Jurkat, Clone E6-1 (cell line): ENCODE results near the gene PHACTR1.
A peak's percentile ranks its signal among the peaks of the same experiment; 100 is the strongest.

Experiments used
- DNase-seq: peaks from one replicate; pipeline ENCODE4 v3.0.0-alpha.2; 2011; ENCODE audit warnings: low read depth, low spot score
- H3K4me3 ChIP-seq: 2 replicates; pipeline ENCODE4 v1.5.1; 2011; ENCODE audit warnings: mild to moderate bottlenecking, low read length, control low read depth, moderate library complexity

PHACTR1 gene

DNA sequence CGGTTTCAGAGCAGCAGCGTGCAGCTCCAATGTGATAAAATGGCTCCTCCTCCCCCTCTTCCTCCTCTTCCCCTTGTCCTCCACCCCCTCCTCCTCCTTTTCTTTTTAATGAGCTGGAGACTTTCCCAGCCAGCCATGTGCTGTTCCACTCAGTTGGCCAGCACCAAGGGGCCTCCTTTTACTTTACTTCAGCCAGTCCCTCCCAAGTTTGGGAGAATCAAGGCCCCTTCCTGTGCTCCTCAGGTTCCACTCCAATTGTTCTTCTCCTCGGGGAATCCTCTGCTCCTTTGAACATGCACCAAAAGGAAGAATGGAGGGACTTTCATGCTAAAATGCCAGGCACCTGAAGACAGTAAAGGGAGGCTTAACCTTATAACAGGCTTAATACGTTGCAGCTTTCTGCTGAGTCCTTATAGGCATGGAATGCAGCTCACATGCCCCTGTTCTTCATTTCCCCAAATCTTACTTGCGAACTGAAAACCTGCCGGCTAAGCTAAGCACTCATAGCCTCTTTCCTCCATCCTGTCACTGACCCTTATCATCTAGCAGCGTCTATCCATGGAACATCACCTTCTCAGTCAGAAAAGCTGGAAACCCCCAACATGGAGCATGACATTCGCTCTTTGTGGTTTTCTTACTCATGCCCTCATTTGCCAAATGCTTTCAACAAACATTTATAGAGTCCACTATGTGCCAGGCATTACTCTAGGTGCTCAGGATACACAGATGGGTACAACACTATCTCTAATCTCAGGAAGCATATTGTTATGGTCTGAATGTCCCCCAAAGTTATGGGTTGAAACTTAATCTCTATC is 170.6 kb downstream of the PHACTR1 start:
- no peak for DNase-seq
- H3K4me3 ChIP-seq = no peak overlapping the region

DNA sequence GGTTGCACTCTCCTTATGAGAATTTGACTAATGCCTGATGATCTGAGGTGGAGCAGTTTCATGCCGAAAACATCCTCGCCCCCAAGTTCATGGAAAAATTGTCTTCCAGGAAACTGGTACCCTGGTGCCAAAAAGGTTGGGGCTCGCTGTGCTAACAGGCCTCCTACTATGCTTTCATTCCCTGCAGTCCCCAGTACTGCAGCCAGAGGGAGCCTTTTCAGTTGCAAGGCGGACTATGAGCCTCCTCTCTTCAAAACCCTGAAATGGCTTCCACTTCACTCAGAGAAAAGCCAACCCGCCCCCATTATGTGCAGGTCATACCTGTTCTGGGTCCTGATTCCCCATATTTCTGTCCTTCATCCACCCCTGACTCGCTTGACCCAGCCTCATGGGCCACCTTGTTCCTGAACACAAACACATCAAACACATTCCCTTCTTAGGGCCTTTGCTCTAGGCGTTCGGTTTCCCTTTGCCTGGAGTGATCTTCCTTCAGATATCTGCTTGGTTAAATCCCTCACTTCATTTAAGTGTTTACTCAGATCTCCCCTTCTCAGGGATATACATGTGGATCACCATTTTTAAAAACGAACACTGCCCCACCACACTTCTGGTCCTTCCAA is 173.7 kb downstream of the PHACTR1 start:
- no peak overlapping the region for H3K4me3 ChIP-seq
- DNase-seq = peak; percentile 4

DNA sequence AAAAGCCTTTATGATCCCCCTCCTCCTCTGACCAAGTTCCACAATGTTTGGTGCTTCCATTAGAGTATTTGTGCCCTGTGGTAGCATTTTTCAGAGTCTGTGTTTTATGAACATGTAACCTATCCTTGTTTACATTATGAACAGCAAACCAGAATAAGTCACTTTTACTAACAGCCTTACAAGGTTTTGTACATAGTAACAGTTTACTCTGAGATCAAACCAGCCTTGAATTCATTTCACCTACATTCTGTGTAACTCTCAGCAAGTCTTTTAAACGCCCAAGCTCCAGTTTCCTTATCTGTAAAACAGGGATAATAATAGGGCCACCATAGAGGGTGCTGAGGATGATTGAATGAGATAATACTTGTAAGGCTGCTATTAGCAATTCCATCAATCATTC is 175.0 kb downstream of the PHACTR1 start:
- no peak overlapping the region for H3K4me3 ChIP-seq
- DNase-seq = no peak

DNA sequence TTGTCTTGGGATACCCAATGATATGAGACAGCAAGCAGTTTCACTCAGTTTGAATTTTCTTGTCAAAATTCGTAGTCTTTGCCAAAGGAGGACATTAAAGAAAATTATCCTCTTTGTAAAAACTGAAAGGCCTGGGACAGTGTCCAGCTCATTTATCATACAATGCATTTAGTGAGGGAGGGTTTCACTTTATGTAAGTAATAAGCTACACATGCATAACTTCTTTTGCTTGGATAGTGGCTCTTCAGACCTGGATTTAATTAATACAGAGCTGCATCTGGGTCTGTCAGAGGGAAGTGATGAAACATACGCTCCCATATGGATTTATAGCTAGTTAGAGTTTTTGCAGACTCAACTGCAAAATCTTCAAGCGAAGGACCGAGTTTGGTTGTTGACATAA is 175.6 kb downstream of the PHACTR1 start:
- DNase-seq = no peak
- H3K4me3 ChIP-seq = no peak overlapping the region

DNA sequence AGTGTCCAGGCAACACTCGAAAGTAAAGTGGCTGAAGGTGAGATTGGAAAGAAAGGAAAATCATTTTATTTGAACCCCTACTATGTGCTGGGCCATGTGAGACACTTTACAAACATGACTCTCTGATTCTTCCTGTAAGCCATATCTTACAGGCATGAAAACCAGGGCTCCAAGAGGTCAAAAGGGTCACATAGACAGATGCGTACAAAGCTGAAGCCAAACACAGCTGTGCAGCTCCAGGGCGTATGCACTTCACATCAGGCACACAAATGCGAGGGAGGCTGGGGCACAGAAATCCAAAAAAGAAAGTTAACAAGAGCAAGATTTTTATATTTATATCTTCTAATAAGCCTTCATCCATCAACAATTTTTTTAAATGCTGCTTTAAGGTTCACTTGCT is 176.5 kb downstream of the PHACTR1 start:
- H3K4me3 ChIP-seq = no peak overlapping the region
- DNase-seq = no peak

DNA sequence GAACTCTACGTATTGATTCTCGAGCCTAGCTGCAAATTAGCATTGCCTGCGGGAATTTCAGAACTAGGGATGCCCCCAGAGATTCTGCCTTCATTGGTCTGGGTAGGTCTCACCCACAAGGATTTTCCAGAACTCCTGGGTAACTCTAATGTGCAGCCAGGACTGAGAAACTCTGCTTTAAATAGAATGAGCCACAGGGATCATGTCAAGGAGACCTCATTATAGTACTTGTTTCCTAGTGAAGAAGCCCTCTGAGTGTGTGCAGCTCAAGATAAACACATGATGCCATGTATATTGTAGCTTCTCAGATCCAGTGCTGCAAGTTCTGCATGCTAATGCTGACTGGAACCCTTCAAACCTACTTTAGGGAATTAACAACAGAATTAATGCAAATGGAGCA is 179.2 kb downstream of the PHACTR1 start:
- no peak overlapping the region for H3K4me3 ChIP-seq
- DNase-seq = no peak

DNA sequence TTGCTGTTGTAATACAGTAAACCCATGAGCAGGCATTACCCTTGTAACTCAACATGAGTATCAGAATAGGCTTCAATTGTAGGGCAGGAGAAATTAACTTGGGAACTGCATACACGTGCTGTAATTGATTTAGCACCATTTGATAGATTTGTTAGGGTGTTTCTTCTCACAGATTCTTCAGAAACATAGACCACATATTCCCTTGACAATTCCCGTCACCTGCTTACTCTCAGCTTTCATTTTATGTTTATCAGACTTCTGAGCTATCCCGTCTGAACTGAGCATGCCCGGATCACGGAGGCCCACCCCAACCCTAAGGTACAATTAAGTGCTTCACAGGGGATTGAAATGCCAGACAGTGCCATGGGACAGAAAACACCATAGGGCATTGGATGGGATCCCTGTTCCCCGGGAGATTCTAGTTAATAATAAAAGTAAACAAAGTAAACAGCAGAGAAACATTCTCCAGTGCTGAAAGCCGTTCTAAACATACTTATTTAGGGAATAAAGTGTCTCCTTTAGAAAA is 179.7 kb downstream of the PHACTR1 start:
- no peak overlapping the region for H3K4me3 ChIP-seq
- DNase-seq = no peak

DNA sequence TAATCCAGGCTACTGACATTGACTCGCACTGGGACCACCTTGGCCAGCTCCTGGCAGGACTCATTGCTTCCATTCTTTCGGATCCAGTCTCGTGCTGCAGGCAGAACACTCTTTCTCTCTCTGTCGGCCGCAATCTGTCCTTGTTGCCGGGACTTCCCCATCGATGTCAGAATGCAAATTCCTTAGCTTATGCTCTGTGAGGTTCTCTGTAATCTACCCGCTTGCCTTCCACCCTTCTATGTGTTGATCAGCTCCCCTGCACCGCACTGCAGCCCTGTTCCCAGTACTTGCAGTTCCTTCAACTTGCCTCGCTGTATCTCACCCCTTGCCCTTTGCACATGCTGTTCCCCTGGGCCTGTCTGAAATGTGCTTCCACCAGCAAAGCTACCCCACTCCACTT is 182.0 kb downstream of the PHACTR1 start:
- H3K4me3 ChIP-seq = no peak overlapping the region
- no peak for DNase-seq

DNA sequence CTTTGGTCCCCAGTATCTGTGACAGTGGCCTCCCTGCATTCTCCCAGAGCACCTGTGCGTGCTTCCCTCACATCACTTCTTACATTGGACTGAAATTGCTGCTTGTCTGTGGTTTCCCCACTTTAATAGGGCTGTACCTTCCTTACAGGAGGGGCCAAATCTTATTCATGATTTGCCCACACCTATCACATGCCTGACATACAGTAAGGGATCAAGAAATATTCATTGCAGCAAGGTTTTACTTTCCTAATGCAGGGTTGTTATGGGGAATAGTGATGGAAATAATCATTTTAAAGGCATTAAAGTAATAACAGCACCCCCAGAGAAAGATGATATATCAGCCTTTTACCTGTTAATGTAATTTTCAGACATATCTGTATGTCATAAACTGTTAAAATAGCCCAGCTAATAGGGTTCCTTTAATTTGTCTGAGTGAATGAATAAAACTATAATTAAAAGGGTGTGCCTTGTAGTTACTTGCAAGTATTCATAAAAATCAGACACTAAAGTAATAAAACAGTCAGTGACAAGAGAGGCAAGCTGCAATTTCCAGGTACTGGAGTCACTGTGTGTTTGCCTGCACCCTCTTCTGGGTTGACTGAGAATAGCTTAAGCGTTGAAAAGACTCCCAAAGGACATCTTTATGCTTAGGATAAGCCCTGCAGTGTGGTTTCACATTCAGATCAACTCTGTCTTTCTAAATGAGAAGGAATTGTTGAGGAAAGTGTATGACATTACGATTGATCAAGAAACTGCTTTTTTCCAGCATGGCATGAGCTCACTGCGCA is 182.7 kb downstream of the PHACTR1 start:
- DNase-seq = no peak
- no peak overlapping the region for H3K4me3 ChIP-seq

DNA sequence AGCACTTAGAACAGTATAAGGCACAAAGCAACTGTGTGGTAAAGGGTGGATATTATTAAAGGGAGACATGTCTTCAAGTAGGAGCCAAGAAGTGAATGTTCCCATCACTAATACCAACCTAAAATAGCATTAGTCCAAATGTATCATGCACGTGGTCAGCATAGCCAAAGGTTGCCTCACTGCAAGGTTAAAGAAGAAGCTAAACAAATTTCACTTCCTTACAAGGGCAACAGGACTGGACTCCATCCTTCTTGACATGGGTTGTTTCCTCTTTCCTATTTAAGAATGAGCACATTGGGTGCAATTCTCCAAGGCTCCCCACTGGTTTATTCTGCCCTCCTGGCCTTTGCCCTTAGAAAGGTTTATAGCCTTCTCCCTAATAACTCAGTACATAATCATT is 186.7 kb downstream of the PHACTR1 start:
- no peak overlapping the region for H3K4me3 ChIP-seq
- DNase-seq = no peak

DNA sequence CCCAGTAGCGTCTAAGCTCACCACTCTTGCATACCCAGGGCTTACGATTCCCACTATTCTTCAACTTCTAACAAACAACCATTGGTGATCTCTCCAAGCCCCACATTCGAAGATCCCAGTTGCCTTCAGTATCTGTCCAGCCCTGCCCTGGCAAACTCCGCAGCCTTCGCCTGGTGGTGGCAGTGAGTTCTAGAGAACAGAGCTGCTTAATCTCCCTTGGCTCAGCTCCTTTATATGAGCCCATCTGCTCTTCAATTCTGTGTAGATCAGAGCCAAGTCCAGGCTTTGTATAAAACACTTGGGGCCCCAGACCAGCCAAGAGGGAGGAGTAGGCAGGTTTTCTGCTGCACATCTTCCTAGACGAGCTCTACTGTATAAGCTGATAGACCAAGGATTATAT is 193.3 kb downstream of the PHACTR1 start:
- DNase-seq = no peak
- H3K4me3 ChIP-seq = no peak overlapping the region

DNA sequence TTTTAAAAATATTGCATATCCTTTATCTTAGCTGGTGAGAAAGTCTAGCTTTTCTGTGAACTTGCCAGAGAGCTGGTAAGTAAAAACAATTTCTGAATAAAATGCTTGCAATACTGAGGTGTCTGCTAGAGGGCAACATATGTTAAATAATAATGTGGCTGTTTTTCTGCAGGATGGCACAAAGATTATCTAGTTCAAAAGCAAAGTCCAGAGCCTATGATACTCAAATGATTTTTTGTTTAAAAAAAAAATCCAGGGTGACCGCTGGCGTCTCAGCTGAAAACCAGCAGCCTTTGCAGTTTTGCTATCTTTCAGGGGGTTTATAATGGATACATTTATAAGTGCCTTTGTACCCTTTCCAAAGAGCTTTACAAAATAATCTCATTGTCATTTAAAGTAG is 194.9 kb downstream of the PHACTR1 start:
- no peak overlapping the region for H3K4me3 ChIP-seq
- DNase-seq = peak; percentile 28

DNA sequence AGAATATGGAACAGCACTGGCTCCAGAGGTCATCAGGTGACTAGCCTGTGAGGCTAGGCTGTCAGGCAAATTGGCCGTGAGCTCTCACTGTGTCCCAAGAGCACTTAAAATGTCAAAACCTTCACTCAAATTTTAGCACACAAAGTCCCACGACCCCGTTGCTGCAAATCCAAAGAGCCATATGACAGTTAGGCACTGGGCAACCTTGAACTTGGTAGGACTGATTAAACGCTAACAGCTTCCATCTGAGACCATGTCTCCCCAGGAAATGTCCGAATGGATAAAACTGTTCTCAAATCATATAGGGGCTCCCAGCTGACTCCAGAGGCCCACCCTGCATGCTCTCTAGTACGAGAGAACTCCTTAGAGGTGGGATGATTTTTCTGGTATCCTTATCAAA is 196.6 kb downstream of the PHACTR1 start:
- DNase-seq = no peak

DNA sequence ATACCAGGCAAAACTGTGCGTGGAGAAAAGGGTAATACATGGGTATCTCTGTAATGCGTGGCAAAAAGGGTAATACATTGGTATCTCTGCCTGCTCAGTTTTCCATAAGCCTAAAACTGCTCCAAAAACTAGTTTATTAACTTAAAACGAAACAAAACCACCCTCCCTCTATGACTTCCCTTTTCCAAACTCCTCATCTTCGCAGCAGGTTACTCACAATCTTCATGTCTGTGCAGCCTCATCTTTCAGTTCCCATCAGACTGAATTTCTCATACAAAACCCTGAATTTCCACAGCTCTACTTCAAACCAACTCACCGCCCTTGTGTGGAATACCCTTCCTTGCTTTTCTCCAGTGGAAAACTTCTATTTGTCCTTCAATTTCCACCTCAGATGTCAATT is 199.4 kb downstream of the PHACTR1 start:
- no peak overlapping the region for H3K4me3 ChIP-seq
- no peak for DNase-seq

More for the DNA sequence above, 196.6 kb downstream of the PHACTR1 start:
- no peak overlapping the region for H3K4me3 ChIP-seq

DNA sequence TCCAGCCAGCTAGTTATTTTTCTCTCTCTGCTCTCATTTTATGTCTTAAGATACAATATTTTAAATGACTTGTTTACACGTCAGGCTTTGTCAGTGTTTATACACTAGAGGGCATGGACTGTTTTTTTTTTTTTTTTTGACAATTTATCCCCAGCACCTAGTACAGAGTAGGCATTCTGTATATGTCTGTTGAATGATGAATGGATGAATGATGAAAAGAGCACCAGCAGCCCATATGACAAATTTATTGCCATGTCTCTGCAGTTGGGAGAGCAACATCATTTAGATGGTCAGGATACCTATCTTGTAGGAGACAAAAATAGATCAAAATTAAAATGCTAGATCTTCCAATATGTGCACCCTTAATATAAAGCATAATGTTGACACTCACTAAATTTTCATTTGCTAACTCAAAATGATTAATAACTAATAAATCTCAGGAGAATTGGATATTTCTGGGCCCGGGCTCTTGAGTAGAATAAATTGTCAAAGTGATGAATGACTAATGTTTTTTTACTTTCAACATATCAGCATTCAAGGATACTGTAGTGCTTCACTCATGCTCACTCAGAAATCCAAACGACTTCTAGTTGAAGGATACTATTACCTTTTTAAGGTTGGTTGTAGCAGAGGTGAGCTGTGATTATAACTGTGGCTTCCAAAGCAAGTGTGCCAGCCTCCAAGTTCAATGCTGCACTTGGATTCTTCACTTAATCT is 200.0 kb downstream of the PHACTR1 start:
- no peak overlapping the region for H3K4me3 ChIP-seq
- no peak for DNase-seq

DNA sequence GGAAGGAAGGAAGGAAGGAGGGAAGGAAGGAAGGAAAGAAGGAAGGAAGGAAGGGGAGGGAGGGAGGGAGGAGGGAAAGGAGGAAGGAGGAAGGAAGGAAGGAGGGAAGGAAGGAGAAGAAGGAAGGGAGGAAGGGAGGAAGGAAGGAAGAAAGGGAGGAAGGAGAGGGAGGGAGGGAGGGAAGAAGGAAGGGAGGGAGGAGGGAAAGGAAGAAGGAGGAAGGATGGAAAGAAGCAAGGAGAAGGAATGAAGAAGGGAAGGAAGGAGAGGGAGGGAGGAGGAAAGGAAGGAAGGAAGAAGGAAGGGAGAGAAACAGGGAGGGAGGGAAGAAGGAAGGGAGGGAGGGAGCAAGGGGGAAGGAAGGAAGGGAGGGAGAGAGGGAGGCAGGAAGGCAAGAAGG is 204.9 kb downstream of the PHACTR1 start:
- H3K4me3 ChIP-seq = no peak overlapping the region
- DNase-seq = no peak

DNA sequence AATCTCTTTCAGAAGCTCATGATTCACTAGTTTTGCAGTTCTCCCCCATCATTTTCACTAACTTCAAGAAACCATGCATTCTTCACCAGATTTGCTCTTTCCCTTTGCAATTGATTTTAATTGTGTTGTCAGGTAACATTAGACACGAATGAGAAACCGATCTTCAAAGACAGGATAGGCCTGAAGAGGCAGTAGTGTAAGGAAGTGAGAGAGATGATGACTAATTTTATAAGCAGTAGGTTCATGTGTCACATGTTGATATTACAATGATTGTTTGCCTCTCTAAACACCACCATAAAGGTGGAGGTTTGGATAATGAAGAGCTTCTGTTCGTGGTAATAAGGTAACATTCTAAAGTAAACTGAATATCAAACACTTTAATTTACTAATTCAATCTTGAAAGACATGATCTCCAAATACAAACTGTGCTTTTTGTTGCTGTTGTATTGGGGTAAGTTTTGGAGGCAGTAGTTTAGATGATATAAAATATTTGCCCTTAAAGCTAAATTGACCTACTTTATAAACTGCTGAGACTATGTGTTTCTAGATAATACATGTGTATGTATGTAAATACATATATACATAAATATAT is 207.2 kb downstream of the PHACTR1 start:
- no peak for DNase-seq
- H3K4me3 ChIP-seq = no peak overlapping the region

DNA sequence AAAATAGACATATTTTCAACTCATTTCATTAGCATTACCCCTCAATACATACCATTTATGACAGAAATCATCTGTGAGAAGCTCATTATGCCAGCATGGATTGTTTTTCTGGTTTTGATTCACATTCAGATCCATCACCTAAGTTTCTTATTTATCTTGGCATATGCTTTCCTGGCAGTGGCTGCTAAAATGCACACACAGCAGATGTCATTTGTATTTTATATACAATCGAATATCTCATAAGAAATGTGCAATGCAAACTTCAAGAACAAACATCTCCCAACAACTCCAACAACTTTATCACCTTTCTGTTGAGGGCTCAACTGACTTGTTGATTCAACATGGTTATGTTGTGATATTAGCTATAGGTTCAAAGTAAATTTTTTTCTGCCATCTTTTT is 208.3 kb downstream of the PHACTR1 start:
- DNase-seq = no peak

DNA sequence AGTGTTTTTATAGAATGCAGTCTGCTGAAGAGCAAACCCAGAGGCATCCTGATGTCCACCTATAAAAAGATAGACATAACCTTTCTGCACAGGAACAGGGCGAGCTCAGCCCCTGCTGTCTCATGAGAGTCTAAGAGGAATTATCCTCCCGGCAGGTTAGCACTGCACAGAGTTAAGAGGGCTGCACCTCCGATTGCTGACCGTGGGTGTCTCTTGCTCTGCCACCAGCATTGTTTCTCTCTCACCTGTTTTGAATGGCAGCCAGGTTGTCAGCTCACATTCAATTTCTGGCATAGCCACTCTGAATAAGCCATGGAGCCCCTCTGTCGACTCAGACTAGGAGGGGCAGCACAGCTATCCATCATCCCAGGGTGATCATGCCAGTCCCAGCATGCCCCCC is 211.2 kb downstream of the PHACTR1 start:
- H3K4me3 ChIP-seq = no peak overlapping the region
- DNase-seq = no peak

More for the DNA sequence above, 208.3 kb downstream of the PHACTR1 start:
- no peak overlapping the region for H3K4me3 ChIP-seq
